Measurements from ENCODE around the gene FRMD4A. TPM values are rescaled to one million over a fixed set of nuclear protein-coding genes. Genes with fewer than 3 reads are reported as not detected.
A peak's percentile ranks its signal among the peaks of the same experiment; 100 is the strongest.
"Not testable (repeated sequence)": the region's sequence is repeated elsewhere in the genome, so short reads cannot be mapped to it uniquely, and the experiment has no call there.

Gene FRMD4A
- total RNA-seq, 2 donors from 2014 or later = 55.9 to 81.0 TPM

- no peak for TF ChIP-seq CTCF (IDR thresholded peaks at IDR 0.05)
- Histone ChIP-seq H3K4me3 (no peak overlapping the region), H3K36me3 (no peaks in the 10 kb centered on the region), H3K4me1 (ENCODE audit: control insufficient read depth in 1 of 2, low read depth in 2 of 2) (peaks cover 0 to 10% of the 10 kb centered on the region in 2 donors), H3K27me3 (replicated peaks; ENCODE audit: insufficient read depth) (no peaks in the 10 kb centered on the region), H3K27ac (no peak overlapping the region), H3K9me3 (no peaks in the 10 kb centered on the region)
- DNase-seq (ENCODE audit: low spot score) = no peak
- ATAC-seq (ENCODE audit: insufficient number of reproducible peaks, low FRiP score, low read depth) = no peak
These were observed 253.3 kb downstream of the FRMD4A start for GRCh38 chr10:14077430-14077829.

DNA sequence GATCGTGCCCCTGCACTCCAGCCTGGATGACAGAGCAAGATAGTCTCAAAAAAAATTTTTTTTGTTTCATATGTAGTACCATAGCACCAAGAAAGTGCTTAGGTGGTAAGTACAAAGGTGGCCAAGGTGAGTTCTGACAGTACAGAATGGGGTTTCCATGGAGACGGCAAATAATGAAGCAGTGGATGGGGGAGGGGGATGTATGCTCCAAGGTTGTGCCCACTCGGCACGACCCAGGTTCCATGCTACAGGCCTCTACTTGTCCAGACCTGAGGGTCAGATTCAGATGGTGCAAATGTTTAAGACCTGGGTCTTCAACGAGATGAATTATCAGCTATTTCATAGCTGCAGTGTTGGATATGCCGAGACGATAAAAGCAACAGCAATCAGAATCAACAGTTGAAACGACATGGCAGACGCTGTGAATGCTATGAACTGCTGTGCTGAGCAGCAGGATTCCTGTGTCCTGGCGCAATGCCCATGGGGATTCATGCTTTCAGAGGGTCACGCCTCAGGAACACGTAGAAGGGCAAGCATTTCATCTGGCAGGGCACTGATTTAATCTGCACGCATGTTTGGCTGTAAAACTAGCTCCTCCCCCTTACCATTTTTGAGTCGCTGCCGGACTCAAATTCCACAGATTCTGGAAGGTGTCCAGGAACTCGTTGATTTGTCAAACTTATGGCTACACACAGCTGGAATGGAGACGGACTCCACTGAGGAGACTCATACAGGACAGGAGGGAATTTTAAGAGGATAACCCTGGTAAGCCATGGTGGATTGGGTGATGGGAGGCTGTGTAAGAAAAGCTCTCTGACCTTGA is 256.5 kb downstream of the FRMD4A start:
- ATAC-seq (ENCODE audit: insufficient number of reproducible peaks, low FRiP score, low read depth) (peak; percentile 98), DNase-seq (ENCODE audit: low spot score) (peak; percentile 89)
- Histone ChIP-seq H3K27me3 (replicated peaks; ENCODE audit: insufficient read depth) (no peaks in the 10 kb centered on the region), H3K36me3 (no peaks in the 10 kb centered on the region), H3K4me1 (ENCODE audit: control insufficient read depth in 1 of 2, low read depth in 2 of 2) (peaks cover 0 to 10% of the 10 kb centered on the region in 2 donors), H3K9me3 (no peaks in the 10 kb centered on the region), H3K4me3 (peak overlapping the region; percentile 32), H3K27ac (no peak overlapping the region)
- no peak for TF ChIP-seq CTCF (IDR thresholded peaks at IDR 0.05)

DNA sequence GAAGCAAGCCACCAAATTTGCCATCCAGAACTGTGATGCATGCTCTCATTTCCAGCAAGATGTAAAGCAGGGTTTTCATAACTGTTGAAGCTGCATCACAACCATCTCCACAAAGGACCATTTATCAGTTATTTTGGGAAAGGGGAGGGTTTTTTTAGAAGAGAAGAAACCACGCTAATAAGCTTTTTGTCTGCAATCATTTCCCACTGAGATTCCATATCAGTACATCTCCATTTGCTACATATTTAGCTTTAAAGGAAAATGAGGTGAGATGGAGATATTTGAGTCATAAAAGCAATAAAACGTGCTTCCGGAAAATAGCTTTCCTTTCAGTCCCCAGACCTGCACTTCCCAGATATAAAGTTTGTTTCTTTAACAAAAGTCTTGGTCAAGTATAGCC is 258.2 kb downstream of the FRMD4A start:
- H3K9me3 ChIP-seq = no peaks in the 10 kb centered on the region
- peaks cover 0 to 10% of the 10 kb centered on the region in 2 donors for H3K4me1 ChIP-seq (ENCODE audit: control insufficient read depth in 1 of 2, low read depth in 2 of 2)
- DNase-seq (ENCODE audit: low spot score) (no peak), ATAC-seq (ENCODE audit: insufficient number of reproducible peaks, low FRiP score, low read depth) (no peak)
- H3K4me3 ChIP-seq = no peak overlapping the region
- no peaks in the 10 kb centered on the region for H3K36me3 ChIP-seq
- H3K27me3 ChIP-seq (replicated peaks; ENCODE audit: insufficient read depth) = no peaks in the 10 kb centered on the region
- H3K27ac ChIP-seq = no peak overlapping the region
- no peak for TF ChIP-seq CTCF (IDR thresholded peaks at IDR 0.05)

DNA sequence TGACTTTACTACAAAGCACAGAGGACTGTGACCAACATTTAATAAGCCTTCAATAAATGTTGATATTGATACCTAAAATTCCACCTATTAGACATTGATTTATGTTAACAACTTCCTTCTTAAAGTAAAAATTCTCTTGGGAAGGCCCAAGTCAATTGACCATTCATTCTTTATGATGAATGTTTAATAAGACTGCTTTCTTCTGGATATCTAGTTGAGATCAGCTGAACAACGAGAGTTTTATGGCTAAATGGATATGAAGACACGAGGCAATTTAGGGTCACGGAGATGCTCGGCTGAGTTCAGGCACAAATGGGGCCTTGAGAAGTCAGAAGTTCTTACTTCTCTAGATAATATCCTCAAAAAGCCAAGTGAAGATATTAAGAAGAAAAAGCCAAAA is 258.8 kb downstream of the FRMD4A start:
- no peaks in the 10 kb centered on the region for H3K27me3 ChIP-seq (replicated peaks; ENCODE audit: insufficient read depth)
- no peak for TF ChIP-seq CTCF (IDR thresholded peaks at IDR 0.05)
- no peak for ATAC-seq (ENCODE audit: insufficient number of reproducible peaks, low FRiP score, low read depth)
- H3K27ac ChIP-seq = no peak overlapping the region
- no peaks in the 10 kb centered on the region for H3K36me3 ChIP-seq
- DNase-seq (ENCODE audit: low spot score) = no peak
- H3K4me1 ChIP-seq (ENCODE audit: control insufficient read depth in 1 of 2, low read depth in 2 of 2) = peaks cover 0 to 10% of the 10 kb centered on the region in 2 donors
- no peaks in the 10 kb centered on the region for H3K9me3 ChIP-seq
- H3K4me3 ChIP-seq = no peak overlapping the region

GRCh38 chr10:14068601-14069250 is 262.0 kb downstream of the FRMD4A start:
- H3K27ac ChIP-seq = no peak overlapping the region
- H3K4me1 ChIP-seq (ENCODE audit: control insufficient read depth in 1 of 2, low read depth in 2 of 2) = peaks cover 0 to 10% of the 10 kb centered on the region in 2 donors
- ATAC-seq (ENCODE audit: insufficient number of reproducible peaks, low FRiP score, low read depth) = no peak
- no peak for DNase-seq (ENCODE audit: low spot score)
- H3K36me3 ChIP-seq = no peaks in the 10 kb centered on the region
- H3K27me3 ChIP-seq (replicated peaks; ENCODE audit: insufficient read depth) = no peaks in the 10 kb centered on the region
- H3K9me3 ChIP-seq = no peaks in the 10 kb centered on the region
- H3K4me3 ChIP-seq = no peak overlapping the region
- no peak for TF ChIP-seq CTCF (IDR thresholded peaks at IDR 0.05)

GRCh38 chr10:14067638-14068037 is 263.1 kb downstream of the FRMD4A start:
- not testable (repeated sequence) for H3K4me1 ChIP-seq (ENCODE audit: control insufficient read depth in 1 of 2, low read depth in 2 of 2); ATAC-seq (ENCODE audit: insufficient number of reproducible peaks, low FRiP score, low read depth); DNase-seq (ENCODE audit: low spot score); H3K9me3 ChIP-seq; H3K4me3 ChIP-seq; H3K36me3 ChIP-seq; H3K27me3 ChIP-seq (replicated peaks; ENCODE audit: insufficient read depth); H3K27ac ChIP-seq
